GM13976 (cell line): ENCODE results near the gene MTMR8.
"Not testable (repeated sequence)": the region's sequence is repeated elsewhere in the genome, so short reads cannot be mapped to it uniquely, and the experiment has no call there.

Source experiments
- DNase-seq: peaks from one replicate; pipeline ENCODE4 v3.0.0; 2012; ENCODE audit warnings: low spot score
- CTCF ChIP-seq: IDR thresholded peaks from 2 replicates; pipeline ENCODE4 v1.5.1; 2012; ENCODE audit warnings: borderline replicate concordance, mild to moderate bottlenecking; ENCODE audit not compliant: insufficient read depth; ENCODE audit errors: extremely low read depth, missing control alignments, control extremely low read depth
- in situ Hi-C: fragments of 300-500 bp; cut with MboI; formaldehyde crosslinking; loops from one replicate; pipeline ENCODE4 v1.12.0; 2022; ENCODE audit warnings: low sequenced_read_pairs, mixed read lengths, inconsistent platforms; ENCODE audit not compliant: unreplicated experiment

MTMR8 gene

DNA sequence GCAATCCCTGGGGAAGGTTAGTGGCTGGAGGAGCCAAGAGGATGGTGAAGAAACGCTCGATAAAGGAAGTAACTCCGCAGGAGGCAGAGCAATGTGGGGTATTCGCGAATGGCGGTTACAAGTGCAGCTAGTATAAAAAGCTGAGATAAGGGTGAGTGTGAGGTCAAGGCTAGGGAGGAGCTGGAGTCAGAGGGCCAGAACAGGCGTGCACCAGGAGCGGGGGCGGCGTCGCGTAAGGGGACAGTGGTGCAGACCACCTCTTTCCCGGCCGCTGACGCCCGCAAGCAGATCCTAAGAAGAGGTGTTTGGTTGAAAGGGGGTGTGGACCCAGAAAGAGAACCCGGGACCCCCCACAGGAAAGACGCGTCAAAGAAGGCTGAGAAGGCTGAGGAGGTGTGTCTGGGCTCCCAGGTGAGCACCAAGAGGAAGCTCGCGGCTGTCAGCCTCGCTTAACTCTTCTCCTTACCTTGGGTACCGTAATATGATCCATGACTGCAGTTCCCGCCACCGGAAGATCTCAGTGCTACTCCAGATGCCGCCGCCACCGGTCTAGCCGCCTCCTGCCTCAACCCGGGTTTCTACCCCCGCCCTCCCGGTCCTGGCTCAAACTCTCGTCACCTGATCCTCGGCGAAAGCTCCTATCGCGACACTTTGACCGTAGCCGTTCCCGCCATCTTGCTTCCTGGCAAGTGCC, at the start of gene MTMR8:
Gene MTMR8, minus strand, starts transcription at position 579 of the 694 bp plus-strand sequence. Its CDS starts 89 bp downstream, at position 490.
- peak; percentile 78 for DNase-seq
- in situ Hi-C loops, result no loop called here
- no peak for TF ChIP-seq CTCF

- no peak for DNase-seq
- no peak for TF ChIP-seq CTCF
- in situ Hi-C loops, result no loop called here
Measured at GRCh38 chrX:64439551-64439950, 44.3 kb upstream of the MTMR8 start.

- in situ Hi-C loops, result no loop called here
- TF ChIP-seq CTCF, result no peak
- no peak for DNase-seq
Measured at GRCh38 chrX:64437665-64438064, 42.4 kb upstream of the MTMR8 start.

GRCh38 chrX:64437218-64437617, 42.0 kb upstream of the MTMR8 start:
- no peak for TF ChIP-seq CTCF
- in situ Hi-C loops, result no loop called here
- no peak for DNase-seq

GRCh38 chrX:64428371-64428770, 33.1 kb upstream of the MTMR8 start:
- in situ Hi-C loops, result no loop called here
- DNase-seq, result no peak
- TF ChIP-seq CTCF, result no peak

DNA sequence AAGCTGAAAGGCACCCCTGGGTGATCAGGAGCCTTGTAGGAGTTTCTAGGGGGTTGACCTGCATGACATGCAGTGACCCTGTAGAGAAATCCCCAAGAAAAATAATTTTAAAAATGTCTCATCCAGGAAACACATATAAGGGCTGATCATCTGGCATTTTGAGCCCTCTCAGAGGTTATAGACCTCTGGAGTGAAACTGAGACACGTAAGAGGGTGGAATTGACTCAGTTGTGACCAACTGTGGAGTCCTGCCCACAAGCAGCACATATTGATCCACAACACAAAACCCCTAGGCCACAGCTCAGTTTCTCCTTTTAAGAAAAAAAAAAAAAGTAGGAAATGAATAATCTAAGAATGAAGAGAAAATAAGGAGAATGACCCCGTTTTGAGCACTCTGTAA, 32.5 kb upstream of the MTMR8 start:
- TF ChIP-seq CTCF, result no peak
- no peak for DNase-seq
- in situ Hi-C loops, result no loop called here

GRCh38 chrX:64427281-64427680, 32.0 kb upstream of the MTMR8 start:
- in situ Hi-C loops, result no loop called here
- DNase-seq, result no peak
- no peak for TF ChIP-seq CTCF

DNA sequence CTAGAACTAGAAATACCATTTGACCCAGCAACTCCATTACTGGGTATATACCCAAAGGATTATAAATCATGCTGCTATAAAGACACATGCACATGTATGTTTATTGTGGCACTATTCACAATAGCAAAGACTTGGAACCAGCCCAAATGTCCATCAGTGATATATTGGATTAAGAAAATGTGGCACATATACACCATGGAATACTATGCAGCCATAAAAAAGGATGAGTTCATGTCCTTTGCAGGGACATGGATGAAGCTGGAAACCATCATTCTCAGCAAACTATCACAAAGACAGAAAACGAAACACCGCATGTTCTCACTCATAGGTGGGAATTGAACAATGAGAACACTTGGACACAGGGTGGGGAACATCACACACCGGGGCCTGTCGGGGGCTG, 14.5 kb upstream of the MTMR8 start:
- DNase-seq, in situ Hi-C loops: not testable (repeated sequence)
